Right lobe of liver (tissue), 6 donors: ENCODE data around the gene PIGQ. TPM values are rescaled to one million over a fixed set of nuclear protein-coding genes. Genes with fewer than 3 reads are reported as not detected.

Source experiments
- ATAC-seq, 4 donors: fragments of 200-7000 bp; cut with Tn5 transposase; one replicate each; pipeline ENCODE4 v1.9.1; 2020; ENCODE audit warnings: mild to moderate bottlenecking in 4 of 4, moderate library complexity in 4 of 4
- DNase-seq, 3 donors: peaks; one replicate each; pipeline ENCODE4 v3.0.0-alpha.2; 2020
- H3K27ac ChIP-seq, 3 donors: fragments of 200-600 bp; one replicate each; pipeline ENCODE4 v1.8.0; 2022
- H3K27me3 ChIP-seq, 2 donors: fragments of 200-600 bp; one replicate each; pipeline ENCODE4 v1.8.0; 2022
- H3K36me3 ChIP-seq, 4 donors: fragments of 200-600 bp; sonication (generic) in 1 of 4; one replicate each; pipeline versions ENCODE4 v1.5.1 to v1.8.0; 2017 to 2022; ENCODE audit warnings: control low read depth in 1 of 4
- H3K4me1 ChIP-seq, 4 donors: fragments of 200-600 bp; sonication (generic) in 1 of 4; one replicate each; pipeline versions ENCODE4 v1.5.1 to v1.8.0; 2017 to 2022; ENCODE audit warnings: control low read depth in 1 of 4
- H3K4me3 ChIP-seq, 3 donors: fragments of 200-600 bp; one replicate each; pipeline ENCODE4 v1.8.0; 2022
- H3K9me3 ChIP-seq, 4 donors: fragments of 200-600 bp; sonication (generic) in 1 of 4; one replicate each; pipeline versions ENCODE4 v1.5.1 to v1.8.0; 2017 to 2022; ENCODE audit warnings: control low read depth in 1 of 4
- POLR2A ChIP-seq: fragments of 450-650 bp; IDR thresholded peaks from one replicate; pipeline ENCODE4 v1.6.1; 2017; ENCODE audit warnings: antibody characterized with exemption, mild to moderate bottlenecking
- WGBS: methylation state at CpG from one replicate; pipeline ENCODE4 v1.1.6; 2018; ENCODE audit warnings: low coverage, low lambda C conversion rate; ENCODE audit not compliant: insufficient coverage; ENCODE audit errors: missing lambda C conversion rate; 5-methylcytosine and 5-hydroxymethylcytosine counted together
- intact Hi-C, 2 donors: fragments of 100-400 bp; cut with DNase I; formaldehyde crosslinking; loops; one replicate each; pipeline versions ENCODE4 v1.11.2 to v1.14.1; 2022
- total RNA-seq, 6 experiments: library from RNA; depleted of rRNA in 2 of 6; stranded (reverse); fragments of >200 nt in 2 of 6; fragmentation: NEBNext Ultra II Directional in 3 of 6; extraction: Animal tissue kit (Norgen Biotek cat#: 25700) in 3 of 6; gene quantifications; one replicate each; pipeline versions ENCODE4 v1.1.0 to v1.2.4, GENCODE V29; 2016 to 2023
- TF ChIP-seq, protein P1 (sequence below), 4 donors: fragments of 200-600 bp in 3 of 4; fragments of 450-650 bp in 1 of 4; IDR thresholded peaks; one replicate each; pipeline versions ENCODE4 v1.5.1 to v1.8.0; 2016 to 2022; ENCODE audit warnings: antibody characterized with exemption in 4 of 4, mild to moderate bottlenecking in 2 of 4
- donor health status: DM: no; HTN: yes; CAD: no.
- donor health status: DM: no; HTN: no; CAD: no.
- donor health status: DM: no; HTN: no; CAD: no.
- donor health status: DM: no; HTN: yes; CAD: no.
- donor health status: DM: no; HTN: yes; CAD: no.

The PIGQ gene
- total RNA-seq, 6 experiments from 2014 or later: 19.5 to 32.0 (median 27.8) TPM

DNA sequence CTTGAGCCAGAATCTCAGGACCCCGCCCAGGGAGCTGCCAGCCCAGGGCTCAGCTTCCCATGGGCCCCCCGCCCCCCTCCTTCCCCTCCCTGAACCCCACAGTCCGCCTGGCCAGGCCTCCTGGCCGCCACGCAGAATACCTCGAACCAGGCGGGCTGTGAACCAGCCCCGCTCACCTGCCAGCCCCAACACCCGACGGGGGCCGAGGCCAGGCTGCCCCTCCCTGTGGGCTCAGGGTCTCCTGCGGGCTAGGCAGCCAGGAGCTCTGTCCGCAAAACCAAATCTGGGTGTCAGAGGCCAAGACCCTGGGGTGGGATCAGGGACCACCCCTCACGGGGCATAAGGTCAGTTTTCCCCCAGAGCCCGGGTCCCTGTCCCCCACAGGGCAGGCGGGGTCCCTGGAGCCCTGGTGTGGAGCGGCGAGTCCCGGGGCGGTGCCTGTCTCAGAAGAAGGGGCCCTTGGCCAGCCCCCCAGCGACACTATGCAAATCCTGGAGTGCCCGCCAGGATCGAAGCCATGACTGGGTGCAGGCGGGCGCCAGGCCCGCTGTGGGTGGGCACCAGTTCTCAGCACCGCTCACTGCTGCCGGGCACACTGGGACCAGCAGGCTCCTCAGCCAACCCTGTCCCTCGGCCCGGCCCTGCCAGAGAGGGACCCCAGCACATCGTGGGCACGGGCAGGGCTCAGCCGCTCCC, 16.0 kb upstream of the PIGQ start:
- peaks cover 0 to 10% (median 4%) of the 10 kb centered on the region in 4 donors for H3K36me3 ChIP-seq
- H3K4me1 ChIP-seq: peaks cover 0 to 8% (median 0%) of the 10 kb centered on the region in 4 donors

DNA sequence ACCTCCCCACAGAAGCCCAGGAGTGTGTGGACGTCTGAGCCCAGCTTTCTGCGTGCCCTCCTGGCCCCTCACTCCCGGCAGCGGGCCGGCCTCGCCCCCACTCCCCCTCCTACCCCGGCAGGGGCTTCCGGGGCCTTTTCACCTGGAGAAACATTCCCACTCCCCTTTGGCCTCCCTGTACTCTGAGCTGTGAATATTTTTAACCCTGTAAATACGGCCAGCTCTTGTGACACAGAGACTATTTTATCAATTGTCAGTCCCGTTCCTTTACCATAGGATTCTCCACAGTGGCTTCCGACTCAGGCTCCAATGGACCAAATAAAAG, 15.5 kb upstream of the PIGQ start:
- H3K27me3 ChIP-seq: no peaks in the 10 kb centered on the region

More for the DNA sequence above, 16.0 kb upstream of the PIGQ start:
- Histone ChIP-seq H3K9me3 (no peaks in the 10 kb centered on the region), H3K27me3 (no peaks in the 10 kb centered on the region), H3K4me3 (no peak overlapping the region), H3K27ac (no peak overlapping the region)
- ATAC-seq (no peak), DNase-seq (no peak)
- TF ChIP-seq, protein P1, sequence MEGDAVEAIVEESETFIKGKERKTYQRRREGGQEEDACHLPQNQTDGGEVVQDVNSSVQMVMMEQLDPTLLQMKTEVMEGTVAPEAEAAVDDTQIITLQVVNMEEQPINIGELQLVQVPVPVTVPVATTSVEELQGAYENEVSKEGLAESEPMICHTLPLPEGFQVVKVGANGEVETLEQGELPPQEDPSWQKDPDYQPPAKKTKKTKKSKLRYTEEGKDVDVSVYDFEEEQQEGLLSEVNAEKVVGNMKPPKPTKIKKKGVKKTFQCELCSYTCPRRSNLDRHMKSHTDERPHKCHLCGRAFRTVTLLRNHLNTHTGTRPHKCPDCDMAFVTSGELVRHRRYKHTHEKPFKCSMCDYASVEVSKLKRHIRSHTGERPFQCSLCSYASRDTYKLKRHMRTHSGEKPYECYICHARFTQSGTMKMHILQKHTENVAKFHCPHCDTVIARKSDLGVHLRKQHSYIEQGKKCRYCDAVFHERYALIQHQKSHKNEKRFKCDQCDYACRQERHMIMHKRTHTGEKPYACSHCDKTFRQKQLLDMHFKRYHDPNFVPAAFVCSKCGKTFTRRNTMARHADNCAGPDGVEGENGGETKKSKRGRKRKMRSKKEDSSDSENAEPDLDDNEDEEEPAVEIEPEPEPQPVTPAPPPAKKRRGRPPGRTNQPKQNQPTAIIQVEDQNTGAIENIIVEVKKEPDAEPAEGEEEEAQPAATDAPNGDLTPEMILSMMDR (IDR thresholded peaks at IDR 0.05): no peak
- no peak for TF ChIP-seq POLR2A
- intact Hi-C loops: no loop called here
- WGBS: no CpG with 5 or more reads among the region's 33 CpGs

DNA sequence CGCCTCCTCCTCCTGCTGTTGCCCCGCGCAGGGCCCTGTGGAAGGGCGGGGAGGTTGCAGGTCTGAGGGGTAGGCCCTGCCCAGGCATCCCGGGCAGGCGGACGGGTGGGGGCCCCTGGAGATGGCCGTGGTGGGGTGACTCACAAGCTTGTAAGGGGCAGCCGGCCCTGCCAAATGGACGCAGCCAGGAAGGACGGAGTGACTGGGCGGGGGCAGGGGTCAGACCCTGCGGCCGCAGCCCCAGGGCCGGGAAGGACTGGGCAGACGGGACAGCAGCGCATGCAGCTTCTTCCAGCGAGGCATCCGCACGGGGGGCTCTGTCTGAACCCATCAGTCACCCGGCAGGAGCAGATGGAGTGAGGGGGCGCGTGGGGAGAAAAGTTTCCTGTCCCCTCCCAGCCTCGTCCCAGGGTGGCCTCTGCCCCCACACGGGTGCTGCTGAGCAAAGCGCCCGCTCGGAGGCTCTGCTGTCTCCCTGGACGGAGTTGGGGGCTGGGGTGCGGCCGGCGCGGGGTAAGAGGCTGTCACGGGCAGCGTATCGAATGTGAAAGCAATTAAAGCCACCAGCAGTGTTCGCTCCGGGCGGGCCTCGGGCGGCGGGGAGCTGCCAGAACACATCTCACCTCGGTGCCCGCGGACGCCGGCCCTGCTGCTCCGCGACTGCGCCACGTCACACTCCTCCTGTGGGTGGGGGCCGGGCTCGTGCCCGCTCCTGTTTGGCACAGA, 15.0 kb upstream of the PIGQ start:
- Histone ChIP-seq H3K27ac (no peak overlapping the region), H3K36me3 (peaks cover 0 to 10% (median 4%) of the 10 kb centered on the region in 4 donors), H3K4me1 (peaks cover 0 to 10% (median 0%) of the 10 kb centered on the region in 4 donors), H3K4me3 (no peak overlapping the region), H3K27me3 (no peaks in the 10 kb centered on the region), H3K9me3 (no peaks in the 10 kb centered on the region)
- DNase-seq: no peak
- TF ChIP-seq POLR2A: no peak
- TF ChIP-seq, protein P1 (IDR thresholded peaks at IDR 0.05): no peak
- no peak for ATAC-seq
- intact Hi-C loops: no loop called here
- WGBS: 85% methylated on average over 7 of the region's 54 CpGs

More for the DNA sequence above, 15.5 kb upstream of the PIGQ start:
- no peak for DNase-seq
- 59% methylated on average over 3 of the region's 11 CpGs for WGBS
- TF ChIP-seq POLR2A: no peak
- TF ChIP-seq, protein P1 (IDR thresholded peaks at IDR 0.05): no peak
- no peak overlapping the region for H3K27ac ChIP-seq
- H3K36me3 ChIP-seq: peaks cover 0 to 10% (median 4%) of the 10 kb centered on the region in 4 donors
- peaks cover 0 to 10% (median 0%) of the 10 kb centered on the region in 4 donors for H3K4me1 ChIP-seq
- no peaks in the 10 kb centered on the region for H3K9me3 ChIP-seq
- H3K4me3 ChIP-seq: no peak overlapping the region
- no peak for ATAC-seq
- intact Hi-C loops: no loop called here

DNA sequence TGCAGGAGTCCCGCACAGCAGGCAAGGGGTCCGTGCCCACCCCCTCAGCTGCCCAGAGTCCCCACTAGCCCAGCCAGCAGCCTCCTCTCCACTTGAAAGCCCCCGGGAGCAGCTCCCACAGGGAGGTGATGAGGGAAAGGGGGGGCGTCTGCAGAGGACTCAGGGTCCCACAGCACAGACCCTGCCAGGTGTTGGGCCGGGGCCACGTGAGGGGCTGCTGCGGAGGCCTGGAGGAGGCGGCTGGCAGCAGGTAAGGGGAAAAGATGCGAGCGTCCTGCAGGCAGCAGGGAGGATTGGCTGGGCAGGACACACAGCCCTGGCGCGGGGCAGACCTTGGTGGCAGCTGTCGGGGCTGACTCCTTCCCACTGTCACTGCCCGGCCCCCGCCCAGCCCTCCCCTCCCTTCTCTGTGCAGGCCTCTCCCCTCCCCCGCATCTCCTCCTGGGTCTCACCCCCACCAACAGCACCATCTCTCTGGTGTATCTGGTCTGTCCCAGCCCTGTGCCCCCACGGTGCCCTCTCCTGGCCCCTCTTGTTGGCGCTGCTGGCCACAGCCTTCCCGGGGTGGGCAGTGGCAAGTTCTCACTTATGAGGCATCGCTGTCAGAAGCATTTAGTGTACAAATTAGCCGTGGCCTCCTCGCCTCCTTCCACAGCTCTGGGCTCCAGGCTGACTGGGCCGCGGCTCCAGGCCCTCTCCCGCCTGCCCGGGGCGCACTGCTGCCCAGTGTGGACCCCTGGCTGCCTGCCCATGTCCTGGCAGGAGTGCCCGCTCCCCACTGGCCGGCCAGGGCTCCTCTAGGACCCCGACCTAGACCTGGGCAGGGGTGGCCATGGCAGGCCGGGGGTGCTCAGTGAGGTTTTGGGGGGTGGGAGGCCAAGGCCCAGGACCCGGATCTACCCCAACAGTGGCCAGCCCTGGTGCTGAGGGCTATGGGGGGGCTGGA, 14.0 kb upstream of the PIGQ start:
- H3K27ac ChIP-seq: no peak overlapping the region
- peaks cover 0 to 10% (median 4%) of the 10 kb centered on the region in 4 donors for H3K36me3 ChIP-seq
- H3K9me3 ChIP-seq: no peaks in the 10 kb centered on the region
- no peaks in the 10 kb centered on the region for H3K27me3 ChIP-seq
- peaks cover 0 to 10% (median 0%) of the 10 kb centered on the region in 4 donors for H3K4me1 ChIP-seq
- WGBS: 76% methylated on average over 14 of the region's 32 CpGs
- no peak for DNase-seq
- intact Hi-C loops: no loop called here
- no peak overlapping the region for H3K4me3 ChIP-seq
- TF ChIP-seq POLR2A: no peak
- TF ChIP-seq, protein P1 (IDR thresholded peaks at IDR 0.05): no peak
- ATAC-seq: no peak
